HG03439 (cell line): ENCODE measurements around the gene ADPRM.
"Not testable (repeated sequence)": the region's sequence is repeated elsewhere in the genome, so short reads cannot be mapped to it uniquely, and the experiment has no call there.

ENCODE experiments used
- ATAC-seq: cut with Tn5 transposase; IDR thresholded peaks from one replicate; pipeline ENCODE4 v1.9.1; 2021; ENCODE audit warnings: mild to moderate bottlenecking, moderate library complexity; ENCODE audit not compliant: unreplicated experiment

ADPRM gene

DNA sequence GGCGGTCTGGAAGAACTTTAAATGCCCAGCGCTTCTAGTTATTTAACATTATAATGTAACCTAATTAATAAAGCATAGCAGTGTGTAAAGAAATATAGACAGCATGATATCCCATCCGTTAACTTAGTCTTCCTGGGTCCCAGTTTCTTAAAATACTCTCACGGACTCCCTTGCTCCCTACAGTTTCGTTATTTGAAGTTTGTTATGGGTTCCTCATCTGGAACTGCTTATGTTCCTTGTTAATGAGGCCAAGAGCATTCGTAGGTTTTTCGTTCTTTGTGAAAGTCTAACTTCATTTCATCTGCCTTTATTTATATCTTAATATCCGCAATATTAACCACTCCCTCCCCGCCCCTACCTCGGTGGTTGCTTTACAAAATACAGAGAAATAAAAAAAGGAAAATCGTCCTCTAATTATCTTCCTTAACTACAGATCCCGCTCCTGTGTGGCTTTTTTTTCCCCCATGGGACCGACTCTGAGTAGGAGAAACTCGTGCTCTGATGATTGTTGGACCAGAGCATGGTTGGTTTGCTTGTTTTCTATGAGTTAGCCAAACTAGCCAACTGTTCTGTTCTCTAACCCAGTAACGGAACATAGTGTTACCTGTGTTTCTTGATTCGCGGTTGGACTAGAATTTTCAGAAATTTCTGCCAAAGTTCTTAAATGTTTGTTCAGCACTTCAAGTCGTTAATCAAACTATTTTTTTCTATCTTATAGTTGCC lies 863 bp downstream of the ADPRM start:
- ATAC-seq = no peak

DNA sequence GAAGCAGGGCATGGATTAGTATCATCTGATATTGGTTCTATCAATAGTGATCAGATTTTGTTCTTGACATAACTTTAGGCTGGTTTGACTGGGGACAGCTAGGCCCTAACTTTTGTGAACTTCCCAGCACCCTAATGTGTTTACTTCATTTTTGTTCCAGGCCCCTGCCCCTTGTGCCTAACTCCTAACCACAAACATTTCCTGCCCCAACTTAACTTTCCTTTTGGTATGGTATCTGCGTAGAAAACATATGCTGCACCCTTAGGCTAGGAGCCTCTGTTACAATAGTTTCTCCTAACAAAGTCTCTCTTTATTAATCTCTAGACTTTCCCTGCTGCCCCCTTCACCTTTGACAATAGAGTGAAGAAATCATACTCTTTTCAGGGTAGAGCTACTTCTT lies 2.5 kb downstream of the ADPRM start:
- no peak for ATAC-seq

DNA sequence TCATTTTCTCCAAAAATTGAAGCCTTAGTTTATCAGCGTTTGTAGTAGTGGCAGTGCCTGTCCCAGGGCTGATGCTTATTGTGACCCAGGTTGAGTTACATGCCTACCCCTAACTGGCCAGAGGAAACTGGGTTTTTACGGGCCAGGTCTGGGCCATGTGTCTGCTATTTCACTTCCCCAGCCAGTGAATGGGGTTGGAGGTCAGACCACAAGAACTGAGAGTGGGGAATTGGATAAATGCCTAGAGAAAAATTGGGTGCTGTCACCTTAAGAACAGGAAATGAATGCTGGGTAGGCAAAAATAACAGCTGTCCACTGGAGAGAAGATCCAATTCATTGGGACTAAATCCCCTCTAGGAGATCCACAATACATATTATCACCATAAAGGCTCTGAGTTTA lies 5.2 kb downstream of the ADPRM start:
- no peak for ATAC-seq

DNA sequence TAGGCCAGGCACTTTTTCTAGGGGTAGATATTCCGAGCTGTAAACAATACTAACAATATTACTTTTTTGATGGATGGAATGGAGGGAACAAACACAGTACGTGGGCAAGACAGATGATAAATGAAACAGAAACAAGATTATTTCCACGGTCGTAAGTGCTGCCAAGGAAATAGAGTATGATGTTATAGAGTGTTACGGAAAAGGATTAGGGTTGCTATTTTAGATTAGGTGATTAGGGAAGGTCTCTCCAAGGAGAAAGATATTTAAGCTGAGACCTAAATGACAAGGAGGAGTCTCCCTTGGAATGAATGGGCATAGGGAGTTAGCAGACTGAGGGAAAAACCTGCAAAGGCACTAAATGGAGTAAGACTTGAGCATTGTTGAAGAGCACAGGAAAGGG lies 8.3 kb downstream of the ADPRM start:
- ATAC-seq = no peak

DNA sequence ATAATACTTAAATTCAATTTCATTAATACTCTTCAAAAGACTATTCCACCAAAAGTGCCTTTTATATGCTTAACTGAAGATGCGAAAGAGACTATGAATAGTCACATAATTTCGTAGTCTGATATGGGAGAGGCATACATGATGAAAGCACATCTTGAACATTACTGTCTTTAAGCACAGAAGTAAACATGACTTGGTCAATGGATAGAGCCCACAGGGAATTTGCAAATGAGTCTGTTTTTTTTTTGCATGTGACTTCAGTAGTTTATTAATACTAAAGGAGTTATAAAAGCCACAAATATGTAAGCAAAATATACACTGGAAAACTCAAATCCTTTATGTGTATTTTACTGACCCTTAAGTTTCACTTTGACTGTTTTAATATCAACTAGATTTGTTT lies 15.9 kb downstream of the ADPRM start:
- no peak for ATAC-seq

DNA sequence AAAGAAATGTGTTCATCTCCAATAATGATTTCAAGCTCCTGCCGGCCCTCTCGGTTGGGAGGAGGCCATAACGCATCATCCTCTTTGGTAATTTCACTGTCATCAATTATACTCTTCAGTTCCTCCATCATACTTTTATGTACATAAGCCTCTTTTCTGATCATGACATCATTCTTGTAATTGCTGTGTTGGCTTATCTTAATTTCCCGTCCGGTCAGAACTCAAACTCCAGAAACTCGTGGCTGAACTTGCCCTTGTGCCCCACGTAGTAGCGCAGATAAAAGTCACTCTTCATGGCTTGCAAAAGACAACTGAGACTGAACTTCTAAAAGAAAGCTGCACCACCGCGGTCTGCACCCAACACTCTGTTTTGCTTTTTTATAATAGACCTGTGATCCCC lies 18.8 kb downstream of the ADPRM start:
- ATAC-seq = no peak

DNA sequence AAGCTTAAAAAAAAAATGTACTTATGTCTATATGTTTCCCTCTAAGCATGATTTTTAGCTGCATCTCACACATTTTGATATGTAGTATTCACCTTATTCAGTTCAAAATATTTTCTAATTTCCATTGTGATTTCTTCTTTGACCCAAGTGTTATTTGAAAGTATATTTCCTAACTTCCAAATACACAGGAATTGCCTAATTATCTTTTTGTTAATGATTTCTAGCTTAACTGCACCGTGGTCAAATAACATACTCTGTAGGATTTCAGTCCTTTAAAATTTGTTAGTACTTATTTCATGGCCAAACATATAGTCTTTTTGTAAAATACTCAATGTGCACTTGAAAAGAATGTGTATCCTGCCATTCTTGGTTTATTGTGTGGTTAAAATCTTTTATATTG lies 21.2 kb downstream of the ADPRM start:
- no peak for ATAC-seq

DNA sequence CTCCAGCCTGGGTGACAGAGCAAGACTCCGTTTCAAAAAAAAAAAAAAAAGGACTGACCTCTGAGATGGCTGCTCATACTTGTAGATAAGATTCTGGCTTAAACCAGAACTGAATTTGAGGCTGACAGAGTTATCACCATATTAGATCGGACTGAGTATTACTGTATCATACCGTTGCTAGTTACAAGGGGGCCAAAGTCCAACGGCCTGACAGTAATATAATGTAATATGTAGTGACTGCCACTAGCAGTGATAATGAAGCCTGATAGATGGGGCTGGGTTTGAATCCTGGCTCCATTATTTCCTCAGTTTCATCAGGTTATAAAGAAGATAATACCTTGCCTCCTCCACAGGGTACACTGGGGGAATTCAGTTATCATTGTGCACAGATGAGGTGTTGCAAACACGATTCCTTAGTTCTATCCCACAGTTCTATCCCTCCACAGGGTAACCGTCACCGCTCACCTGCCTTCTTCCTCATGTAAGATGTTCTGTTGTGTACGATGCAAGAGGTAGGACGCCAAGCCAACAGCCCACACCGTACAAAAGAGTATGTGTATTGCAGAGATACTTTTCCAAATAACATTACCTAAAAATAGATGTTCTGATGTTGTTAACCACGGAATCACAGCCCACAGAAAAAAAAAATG lies 27.3 kb downstream of the ADPRM start:
- ATAC-seq = no peak

DNA sequence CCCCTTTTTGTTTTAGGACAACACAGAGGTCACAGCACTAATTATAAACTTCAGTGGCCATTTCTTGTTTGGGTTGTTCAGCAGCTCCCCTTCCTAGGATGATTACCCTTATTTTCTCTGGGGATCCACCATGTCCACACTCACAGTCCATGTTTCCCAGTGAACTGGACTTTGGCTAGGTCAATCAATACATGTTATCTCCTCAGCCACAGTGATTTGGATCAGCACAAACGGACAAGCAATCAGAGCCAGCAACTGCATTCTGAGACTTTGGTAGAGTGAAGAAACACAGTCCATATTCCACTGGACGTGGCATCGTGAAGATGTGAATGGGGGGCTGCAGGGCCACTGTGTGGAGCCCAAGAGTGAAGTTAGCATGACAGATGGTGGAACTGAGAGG lies 27.9 kb downstream of the ADPRM start:
- no peak for ATAC-seq

DNA sequence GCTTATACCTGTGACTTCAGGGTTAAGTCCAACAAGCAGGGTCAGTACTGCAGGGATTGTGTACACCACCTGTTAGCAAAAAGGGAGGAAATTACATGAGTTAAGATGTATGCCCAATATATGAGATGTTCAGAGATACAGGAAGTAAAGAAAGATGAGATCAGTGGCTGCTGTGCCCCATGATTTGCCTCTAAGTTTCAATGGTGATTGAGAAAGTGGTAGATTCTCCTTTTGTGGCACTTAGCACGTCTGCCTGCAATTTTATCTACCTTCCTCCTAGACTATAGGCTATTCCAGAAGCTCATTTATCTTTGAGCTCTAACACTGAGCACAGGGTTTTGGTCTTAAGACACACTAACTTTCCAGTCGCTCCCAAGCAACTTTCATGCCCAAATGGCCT lies 28.8 kb downstream of the ADPRM start:
- no peak for ATAC-seq

DNA sequence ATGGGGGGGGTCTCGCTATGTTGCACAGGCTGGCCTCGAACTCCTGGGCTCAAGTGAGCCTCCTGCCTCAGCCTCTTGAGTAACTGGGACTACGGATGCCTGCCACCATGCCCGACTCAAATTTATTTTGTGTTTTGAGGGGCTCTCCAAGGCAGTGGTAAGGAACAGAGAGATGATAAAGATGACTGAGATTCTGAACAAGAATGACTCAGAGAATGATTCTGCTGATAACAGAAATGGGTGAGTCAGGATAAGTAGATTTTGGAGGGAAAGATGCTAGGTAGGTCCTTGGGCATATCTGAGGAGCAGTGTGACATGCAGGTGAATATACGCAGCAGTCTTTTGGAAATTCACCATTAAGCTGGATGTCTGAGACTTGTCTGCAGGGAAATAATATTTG lies 29.8 kb downstream of the ADPRM start:
- ATAC-seq = no peak

DNA sequence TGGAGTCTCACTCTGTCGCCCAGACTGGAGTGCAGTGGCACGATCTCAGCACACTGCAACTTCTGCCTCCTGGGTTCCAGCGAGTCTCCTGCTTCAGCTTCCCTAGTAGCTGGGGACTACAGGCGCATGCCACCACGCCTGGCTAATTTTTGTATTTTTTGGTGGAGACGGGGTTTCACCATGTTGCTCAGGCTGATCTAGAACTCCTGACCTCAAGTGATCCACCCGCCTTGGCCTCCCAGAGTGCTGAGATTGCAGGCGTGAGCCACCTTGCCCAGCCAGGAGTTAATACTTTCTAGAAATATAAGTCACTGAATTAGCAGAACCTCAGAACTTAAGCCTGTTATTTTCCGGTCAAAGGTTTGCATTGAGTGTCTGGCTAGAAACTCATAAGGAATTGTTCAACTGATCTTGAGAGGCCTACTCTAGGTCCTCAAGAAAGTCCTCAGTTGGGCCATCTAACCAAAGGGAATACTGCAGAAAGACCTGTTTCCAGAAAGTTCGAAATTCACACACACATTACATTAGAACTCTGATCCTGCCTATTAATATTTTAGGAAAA lies 31.0 kb downstream of the ADPRM start:
- no peak for ATAC-seq

DNA sequence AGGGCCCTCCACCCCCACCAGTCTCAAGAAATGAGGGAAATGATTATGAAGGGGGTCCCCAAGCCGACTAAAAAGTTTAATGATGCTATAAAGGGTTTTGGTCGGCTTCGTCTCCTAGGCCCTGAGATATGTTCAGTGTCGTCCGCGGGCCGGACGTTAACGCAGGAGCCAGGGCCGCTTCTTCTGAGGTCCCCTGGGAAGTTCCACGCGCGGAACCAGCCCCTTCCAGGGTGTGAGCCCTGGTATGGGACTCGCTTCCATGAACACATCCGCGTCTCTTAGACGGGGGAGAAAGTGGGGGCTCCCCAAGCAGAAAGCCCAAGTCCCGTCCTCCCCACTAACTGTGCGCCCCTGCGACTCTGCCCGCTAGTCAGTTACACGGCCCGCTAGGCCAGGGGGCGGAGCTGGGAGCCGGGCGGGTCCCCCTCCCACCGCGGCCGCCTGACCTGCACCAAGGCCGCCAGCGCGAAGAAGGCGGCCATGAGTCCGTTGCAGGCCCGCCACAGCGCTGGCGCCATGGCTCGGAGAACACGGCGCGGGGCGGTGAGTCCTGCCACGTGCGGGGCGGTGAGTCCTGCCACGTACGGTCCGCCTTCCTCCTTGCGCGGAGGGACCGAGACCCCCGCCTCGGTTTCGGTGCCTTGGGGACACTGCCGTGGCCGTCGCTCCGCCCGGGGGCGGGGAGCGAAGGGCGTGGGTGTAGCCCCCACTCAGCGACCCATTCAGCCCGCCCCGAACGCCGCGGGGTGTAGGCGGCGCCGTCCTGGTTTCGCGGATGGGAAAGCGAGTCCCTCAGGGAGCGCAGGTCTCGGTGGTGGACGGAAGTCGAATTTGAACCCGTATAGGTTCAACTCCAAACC lies 32.2 kb downstream of the ADPRM start, which contains the start of gene TMEM220:
Gene TMEM220 (minus strand): TSS at position 690 of the 860 bp plus-strand sequence. CDS start 172 bp downstream, at position 518.
- peak; percentile 67 for ATAC-seq

DNA sequence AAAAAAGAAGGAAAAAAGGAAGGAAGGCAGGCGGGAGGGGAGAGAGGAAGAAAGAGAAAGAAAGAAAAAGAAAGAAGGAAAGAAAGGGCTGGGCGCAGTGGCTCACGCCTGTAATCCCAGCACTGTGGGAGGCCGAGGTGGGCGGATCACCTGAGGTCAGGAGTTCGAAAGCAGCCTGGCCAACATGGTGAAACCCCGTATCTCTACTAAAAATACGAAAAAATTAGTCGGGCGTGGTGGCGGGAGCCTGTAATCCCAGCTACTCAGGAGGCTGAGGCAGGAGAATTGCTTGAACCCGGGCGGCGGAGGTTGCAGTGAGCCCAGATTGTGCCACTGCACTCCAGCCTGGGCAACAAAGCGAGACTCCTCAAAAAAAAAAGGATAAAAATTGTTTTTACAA lies 32.9 kb downstream of the ADPRM start:
- ATAC-seq = not testable (repeated sequence)

DNA sequence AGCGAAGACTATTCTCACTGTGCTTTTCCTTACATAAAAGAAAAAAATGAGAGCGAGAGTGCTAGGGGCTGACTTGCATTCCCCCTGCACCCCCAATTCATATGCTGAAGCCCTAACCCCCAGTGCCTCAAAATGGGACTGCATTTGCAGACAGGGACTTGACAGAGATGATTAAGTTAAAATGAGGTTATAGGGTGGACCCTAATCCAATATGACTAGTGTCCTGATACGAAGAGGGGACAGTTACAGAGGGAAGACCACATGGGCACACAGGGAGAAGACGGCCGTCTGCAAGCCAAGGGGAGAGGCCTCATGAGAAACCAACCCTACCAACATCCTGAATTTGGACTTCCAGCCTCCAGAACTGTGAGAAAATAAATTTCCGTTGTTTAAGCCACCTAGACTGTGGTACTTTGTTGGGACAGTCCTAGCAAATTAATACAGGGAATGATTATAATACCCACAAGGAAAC lies 34.0 kb downstream of the ADPRM start:
- ATAC-seq = no peak

DNA sequence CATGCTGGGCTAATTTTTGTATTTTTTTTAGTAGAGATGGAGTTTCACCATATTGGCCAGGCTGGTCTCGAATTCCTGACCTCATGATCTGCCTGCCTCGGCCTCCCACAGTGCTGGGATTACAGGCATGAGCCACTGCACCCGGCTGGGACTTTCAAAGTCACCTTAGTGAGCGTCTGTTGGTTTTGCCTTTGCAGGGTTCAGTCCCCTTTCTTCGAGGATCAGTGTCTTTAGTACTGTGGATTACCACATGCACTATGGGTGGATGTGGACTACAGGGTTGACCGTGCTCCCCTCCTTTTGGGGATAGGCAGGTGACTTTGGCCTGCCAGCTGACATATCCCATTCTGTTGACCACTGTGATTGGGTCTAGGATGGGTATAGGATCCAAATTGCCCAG lies 34.7 kb downstream of the ADPRM start:
- not testable (repeated sequence) for ATAC-seq

DNA sequence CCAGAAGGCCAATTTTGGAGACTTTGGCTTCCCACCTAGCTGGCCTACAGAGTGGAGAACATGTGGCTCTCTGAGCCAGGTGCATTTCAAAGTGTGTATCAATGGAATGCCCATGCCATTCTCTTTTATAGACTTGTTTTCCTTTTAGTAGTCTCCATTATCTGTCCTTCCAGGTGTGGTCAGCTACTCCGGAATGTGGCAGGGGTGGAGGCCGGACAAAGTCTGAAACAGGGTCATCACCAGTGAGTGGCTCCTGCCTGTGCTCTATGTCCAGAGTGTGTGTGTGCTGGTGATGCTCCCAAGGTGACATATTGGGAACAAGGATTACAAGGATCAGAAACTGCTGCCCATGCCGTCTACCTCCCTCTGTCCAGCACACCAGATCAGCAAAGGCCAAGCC lies 36.3 kb downstream of the ADPRM start:
- ATAC-seq = no peak

DNA sequence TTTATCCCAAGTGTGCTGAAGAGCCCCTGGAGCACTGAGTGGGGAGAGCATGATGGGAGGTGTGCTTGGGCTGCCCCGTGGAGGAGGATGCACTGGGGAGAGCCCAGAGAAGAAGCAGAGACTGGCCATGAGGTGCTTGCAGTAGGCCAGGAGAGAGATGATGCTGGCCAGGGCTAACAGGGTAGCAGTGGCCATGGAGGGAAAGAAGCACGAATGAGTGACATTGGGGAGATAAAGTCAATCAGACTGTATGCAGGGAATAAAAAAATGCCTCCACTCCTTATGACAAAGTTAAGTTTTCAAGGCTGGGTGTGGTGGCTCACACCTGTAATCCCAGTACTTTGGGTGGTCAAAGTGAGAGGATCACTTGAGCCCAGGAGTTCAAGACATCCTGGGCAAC lies 37.9 kb downstream of the ADPRM start:
- no peak for ATAC-seq

DNA sequence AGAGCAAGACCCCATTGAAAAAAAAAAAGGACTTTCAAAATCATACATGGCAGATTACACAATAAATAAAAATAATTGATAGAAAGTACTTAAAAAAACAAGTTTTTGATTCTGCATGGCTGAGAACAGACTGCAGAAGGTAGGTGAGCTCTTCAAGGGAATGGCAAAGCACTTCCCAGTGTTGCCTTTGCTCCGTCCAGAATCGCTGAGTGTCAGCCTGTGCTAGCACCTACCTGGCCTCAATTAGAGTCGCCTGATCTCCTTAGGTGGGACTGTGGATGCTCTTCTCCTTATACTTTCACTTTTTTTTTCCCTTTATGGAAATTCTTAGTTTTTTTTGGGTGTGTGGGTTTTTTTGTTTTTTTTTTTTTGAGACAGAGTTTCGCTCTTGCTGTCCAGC lies 38.4 kb downstream of the ADPRM start:
- no peak for ATAC-seq

DNA sequence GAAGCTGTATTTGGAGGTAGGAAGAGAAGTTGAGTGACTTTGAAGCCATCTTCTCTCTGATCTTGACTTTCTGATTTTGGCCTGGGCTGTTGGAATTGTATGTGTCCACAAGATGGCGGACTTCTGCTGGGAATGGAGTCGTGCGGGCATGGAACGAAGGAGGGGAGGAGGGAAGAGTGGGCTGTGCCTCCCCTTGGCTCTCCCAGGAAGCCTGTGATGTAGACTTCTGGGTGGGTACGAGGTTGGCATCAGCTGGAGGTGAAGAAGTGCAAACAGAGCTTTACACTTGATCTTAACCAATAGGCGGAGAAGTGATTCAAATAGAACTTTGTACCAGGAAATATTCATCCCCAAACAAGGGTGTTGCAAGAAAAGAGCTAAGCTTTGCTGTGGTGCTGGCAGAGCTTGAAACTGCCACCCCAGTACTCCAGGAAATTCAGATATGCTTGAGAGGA lies 39.8 kb downstream of the ADPRM start:
- ATAC-seq = no peak

DNA sequence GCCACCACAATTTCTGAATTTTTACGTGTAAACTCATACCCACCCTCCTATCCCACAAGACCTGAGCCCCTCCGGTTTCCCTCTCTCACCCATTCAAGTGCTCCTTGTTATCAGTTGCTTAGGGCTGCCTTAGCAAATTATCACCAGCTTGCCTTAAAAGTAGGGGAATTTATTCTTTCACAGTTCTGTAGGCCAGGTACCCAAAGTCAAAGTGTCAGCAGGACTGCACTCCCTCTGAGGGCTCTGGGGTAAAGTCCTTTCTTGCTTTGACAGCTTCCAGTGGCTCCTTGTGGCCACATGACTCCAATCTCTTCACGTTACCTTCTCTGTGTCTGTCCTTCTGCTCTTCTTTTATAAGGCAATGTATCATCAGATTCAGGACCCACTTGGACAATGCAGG lies 40.3 kb downstream of the ADPRM start:
- no peak for ATAC-seq
